ENCODE data around the gene KRTAP5-4. TPM values are rescaled to one million over a fixed set of nuclear protein-coding genes. Genes with fewer than 3 reads are reported as not detected.
A peak's percentile ranks its signal among the peaks of the same experiment; 100 is the strongest.
"Not testable (repeated sequence)": the region's sequence is repeated elsewhere in the genome, so short reads cannot be mapped to it uniquely, and the experiment has no call there.

Gene KRTAP5-4
- total RNA-seq, 5 donors from 2014 or later (not counting 1 experiment from before 2014, with no cell fraction given): not detected

GRCh38 chr11:1667906-1668305 lies 46.0 kb upstream of the KRTAP5-4 start:
- ATAC-seq (replicated peaks in 1 of 4) (no peak), DNase-seq (no peak)
- Mint-ChIP-seq H3K4me3 (no peak overlapping the region), H3K27me3 (peaks cover 16 to 26% of the 10 kb centered on the region in 2 donors), H3K36me3 (no peaks in the 10 kb centered on the region), H3K9me3 (no peaks in the 10 kb centered on the region), H3K27ac (peak overlapping the region in 1 of 2 donors; percentile 46), H3K4me1 (peaks cover 0 to 4% (median 2%) of the 10 kb centered on the region in 3 donors)
- Histone ChIP-seq H3K27me3 (replicated peaks in 1 of 2; ENCODE audit: control insufficient read depth in 2 of 2, extremely low read depth in 1 of 2, insufficient read depth in 2 of 2, low read length in 1 of 2) (peaks cover 0 to 40% of the 10 kb centered on the region in 2 experiments), H3K9me3 (no peaks in the 10 kb centered on the region), H3K4me1 (ENCODE audit: control insufficient read depth in 1 of 2, extremely low read depth in 1 of 2, insufficient read depth in 2 of 2, low read length in 2 of 2) (peaks cover 0 to 4% of the 10 kb centered on the region in 2 experiments), H3K27ac (ENCODE audit: low read length) (no peak overlapping the region), H3K4me3 (ENCODE audit: control insufficient read depth in 1 of 2, extremely low read depth in 1 of 2, low read length in 1 of 2) (no peak overlapping the region), H3K36me3 (ENCODE audit: control insufficient read depth in 2 of 2, extremely low read depth in 1 of 2, insufficient read depth in 1 of 2, low read length in 1 of 2) (no peaks in the 10 kb centered on the region)
- WGBS (ENCODE audit: insufficient coverage): 57% methylated on average over 15 of the region's 16 CpGs
- ChIA-PET CTCF (no interaction called here), POLR2A (no interaction called here)

GRCh38 chr11:1667121-1667850 lies 45.3 kb upstream of the KRTAP5-4 start:
- DNase-seq: no peak
- H3K36me3 Mint-ChIP-seq: no peaks in the 10 kb centered on the region
- ChIA-PET POLR2A (no interaction called here), CTCF (no interaction called here)
- ATAC-seq (replicated peaks in 1 of 4): no peak
- H3K9me3 Mint-ChIP-seq: no peaks in the 10 kb centered on the region
- Histone ChIP-seq H3K27ac (ENCODE audit: low read length) (no peak overlapping the region), H3K27me3 (replicated peaks in 1 of 2; ENCODE audit: control insufficient read depth in 2 of 2, extremely low read depth in 1 of 2, insufficient read depth in 2 of 2, low read length in 1 of 2) (peaks cover 0 to 41% of the 10 kb centered on the region in 2 experiments), H3K4me1 (ENCODE audit: control insufficient read depth in 1 of 2, extremely low read depth in 1 of 2, insufficient read depth in 2 of 2, low read length in 2 of 2) (peaks cover 0 to 5% of the 10 kb centered on the region in 2 experiments), H3K4me3 (ENCODE audit: control insufficient read depth in 1 of 2, extremely low read depth in 1 of 2, low read length in 1 of 2) (no peak overlapping the region), H3K36me3 (ENCODE audit: control insufficient read depth in 2 of 2, extremely low read depth in 1 of 2, insufficient read depth in 1 of 2, low read length in 1 of 2) (no peaks in the 10 kb centered on the region), H3K9me3 (no peaks in the 10 kb centered on the region)
- H3K4me3 Mint-ChIP-seq: no peak overlapping the region
- H3K4me1 Mint-ChIP-seq: peaks cover under 1 to 5% (median 2%) of the 10 kb centered on the region in 3 donors
- WGBS (ENCODE audit: insufficient coverage): 84% methylated on average over 11 of the region's 24 CpGs
- H3K27ac Mint-ChIP-seq: no peak overlapping the region
- peaks cover 16 to 29% of the 10 kb centered on the region in 2 donors for H3K27me3 Mint-ChIP-seq

GRCh38 chr11:1665313-1665712 lies 43.4 kb upstream of the KRTAP5-4 start:
- Mint-ChIP-seq H3K4me3 (no peak overlapping the region), H3K36me3 (no peaks in the 10 kb centered on the region), H3K9me3 (no peaks in the 10 kb centered on the region), H3K27me3 (peaks cover 19 to 37% of the 10 kb centered on the region in 2 donors), H3K27ac (no peak overlapping the region), H3K4me1 (peaks cover 2 to 9% (median 9%) of the 10 kb centered on the region in 3 donors)
- CTCF ChIA-PET: no interaction called here
- H3K9me3 ChIP-seq: no peaks in the 10 kb centered on the region
- DNase-seq (no peak), ATAC-seq (replicated peaks in 1 of 4) (no peak)
- peaks cover 0 to 45% of the 10 kb centered on the region in 2 experiments for H3K27me3 ChIP-seq (replicated peaks in 1 of 2; ENCODE audit: control insufficient read depth in 2 of 2, extremely low read depth in 1 of 2, insufficient read depth in 2 of 2, low read length in 1 of 2)
- POLR2A ChIA-PET: no interaction called here
- no peak overlapping the region for H3K27ac ChIP-seq (ENCODE audit: low read length)
- no peaks in the 10 kb centered on the region for H3K36me3 ChIP-seq (ENCODE audit: control insufficient read depth in 2 of 2, extremely low read depth in 1 of 2, insufficient read depth in 1 of 2, low read length in 1 of 2)
- WGBS (ENCODE audit: insufficient coverage): 80% methylated on average over 4 of the region's 8 CpGs
- H3K4me3 ChIP-seq (ENCODE audit: control insufficient read depth in 1 of 2, extremely low read depth in 1 of 2, low read length in 1 of 2): no peak overlapping the region
- peaks cover 0 to 21% of the 10 kb centered on the region in 2 experiments for H3K4me1 ChIP-seq (ENCODE audit: control insufficient read depth in 1 of 2, extremely low read depth in 1 of 2, insufficient read depth in 2 of 2, low read length in 2 of 2)

DNA sequence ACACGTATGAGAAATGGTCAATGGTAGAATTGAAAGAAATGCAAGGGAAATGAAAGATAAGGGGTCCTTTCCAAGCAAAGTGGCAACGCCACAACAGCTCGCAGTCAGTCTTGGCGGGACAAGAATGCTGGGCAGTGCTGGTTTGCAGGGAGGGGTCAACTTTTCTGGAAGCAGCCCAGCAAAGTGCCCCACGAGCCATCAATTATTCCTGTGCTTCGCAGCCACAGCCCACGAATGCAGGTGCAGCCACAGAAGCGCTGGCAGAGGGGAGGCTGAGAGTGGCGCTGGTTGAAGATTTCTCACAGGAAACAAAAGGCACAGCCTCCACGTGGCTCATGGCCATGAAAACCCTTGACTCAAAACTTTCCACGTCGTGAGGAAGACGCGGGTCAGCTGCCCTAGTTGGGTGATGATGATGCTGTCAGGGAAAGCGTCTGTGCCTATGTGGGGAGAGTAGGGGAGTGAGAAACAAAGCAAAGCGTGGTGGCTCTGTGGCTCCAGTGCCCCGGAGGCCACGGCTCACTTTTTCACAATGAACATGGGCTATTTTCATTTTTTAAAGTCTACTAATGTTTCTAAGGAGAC lies 40.9 kb upstream of the KRTAP5-4 start:
- POLR2A ChIA-PET; ATAC-seq (replicated peaks in 1 of 4); H3K27ac Mint-ChIP-seq; DNase-seq; H3K4me3 Mint-ChIP-seq; H3K36me3 ChIP-seq (ENCODE audit: control insufficient read depth in 2 of 2, extremely low read depth in 1 of 2, insufficient read depth in 1 of 2, low read length in 1 of 2); CTCF ChIA-PET; H3K27ac ChIP-seq (ENCODE audit: low read length); H3K36me3 Mint-ChIP-seq; H3K9me3 ChIP-seq; H3K9me3 Mint-ChIP-seq; H3K4me3 ChIP-seq (ENCODE audit: control insufficient read depth in 1 of 2, extremely low read depth in 1 of 2, low read length in 1 of 2): not testable (repeated sequence)
- 0% methylated on average over 2 of the region's 18 CpGs for WGBS (ENCODE audit: insufficient coverage)
- Histone ChIP-seq H3K4me1 (ENCODE audit: control insufficient read depth in 1 of 2, extremely low read depth in 1 of 2, insufficient read depth in 2 of 2, low read length in 2 of 2) (peaks cover 8 to 34% of the 10 kb centered on the region in 2 experiments), H3K27me3 (replicated peaks in 1 of 2; ENCODE audit: control insufficient read depth in 2 of 2, extremely low read depth in 1 of 2, insufficient read depth in 2 of 2, low read length in 1 of 2) (peaks cover 0 to 41% of the 10 kb centered on the region in 2 experiments)
- H3K27me3 Mint-ChIP-seq: peaks cover 14 to 41% of the 10 kb centered on the region in 2 donors
- H3K4me1 Mint-ChIP-seq: peaks cover 6 to 24% (median 19%) of the 10 kb centered on the region in 3 donors

GRCh38 chr11:1661454-1662269 lies 39.7 kb upstream of the KRTAP5-4 start:
- H3K36me3 Mint-ChIP-seq; ATAC-seq (replicated peaks in 1 of 4); H3K36me3 ChIP-seq (ENCODE audit: control insufficient read depth in 2 of 2, extremely low read depth in 1 of 2, insufficient read depth in 1 of 2, low read length in 1 of 2); H3K27ac Mint-ChIP-seq; DNase-seq; POLR2A ChIA-PET; CTCF ChIA-PET; H3K4me3 ChIP-seq (ENCODE audit: control insufficient read depth in 1 of 2, extremely low read depth in 1 of 2, low read length in 1 of 2); H3K27ac ChIP-seq (ENCODE audit: low read length); H3K9me3 Mint-ChIP-seq; H3K9me3 ChIP-seq: not testable (repeated sequence)
- Mint-ChIP-seq H3K4me3 (peak overlapping the region in 1 of 3 donors; percentile 16), H3K27me3 (peaks cover 14 to 43% of the 10 kb centered on the region in 2 donors), H3K4me1 (peaks cover 6 to 24% (median 19%) of the 10 kb centered on the region in 3 donors)
- Histone ChIP-seq H3K27me3 (replicated peaks in 1 of 2; ENCODE audit: control insufficient read depth in 2 of 2, extremely low read depth in 1 of 2, insufficient read depth in 2 of 2, low read length in 1 of 2) (peaks cover 0 to 40% of the 10 kb centered on the region in 2 experiments), H3K4me1 (ENCODE audit: control insufficient read depth in 1 of 2, extremely low read depth in 1 of 2, insufficient read depth in 2 of 2, low read length in 2 of 2) (peaks cover 8 to 34% of the 10 kb centered on the region in 2 experiments)
- 0% methylated on average over 4 of the region's 25 CpGs for WGBS (ENCODE audit: insufficient coverage)

DNA sequence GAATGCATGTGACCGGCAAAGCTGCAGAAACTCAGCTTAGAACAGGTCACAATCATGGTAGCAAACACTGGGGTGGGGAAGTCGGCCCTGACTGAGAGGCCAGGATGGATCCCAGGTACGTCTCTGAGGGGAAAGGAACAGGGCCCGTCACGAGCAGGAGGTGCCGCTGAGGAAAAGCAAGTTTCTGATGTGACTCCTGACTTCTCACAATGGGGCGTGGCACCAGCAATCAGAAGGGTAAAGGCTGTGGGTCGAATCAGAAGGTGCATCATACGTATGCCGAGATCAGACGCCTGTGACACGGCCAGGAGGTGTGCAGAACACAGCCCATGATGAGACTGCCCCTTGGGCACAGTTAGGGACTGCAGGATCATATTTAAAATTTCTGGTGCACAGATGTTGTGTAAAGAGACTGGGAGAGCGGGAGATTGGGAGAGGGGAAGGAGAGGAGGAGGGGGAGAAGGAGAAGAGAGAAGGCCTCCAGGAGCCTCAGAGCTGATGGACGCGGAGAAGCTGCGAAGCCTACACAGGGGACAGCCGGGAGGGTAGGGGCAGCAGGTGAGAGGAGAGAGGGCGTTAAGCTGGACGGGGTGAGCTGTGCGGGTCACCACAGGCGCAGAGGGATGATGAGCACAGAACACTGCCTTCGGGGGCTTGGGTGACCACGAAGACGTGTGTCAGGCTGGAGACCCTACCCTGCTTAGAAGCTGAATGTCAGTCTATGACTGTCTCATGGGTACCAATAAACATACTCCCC lies 38.4 kb upstream of the KRTAP5-4 start:
- no peaks in the 10 kb centered on the region for H3K36me3 Mint-ChIP-seq
- Histone ChIP-seq H3K9me3 (no peaks in the 10 kb centered on the region), H3K36me3 (ENCODE audit: control insufficient read depth in 2 of 2, extremely low read depth in 1 of 2, insufficient read depth in 1 of 2, low read length in 1 of 2) (no peaks in the 10 kb centered on the region), H3K27ac (ENCODE audit: low read length) (no peak overlapping the region), H3K4me3 (ENCODE audit: control insufficient read depth in 1 of 2, extremely low read depth in 1 of 2, low read length in 1 of 2) (no peak overlapping the region), H3K27me3 (replicated peaks in 1 of 2; ENCODE audit: control insufficient read depth in 2 of 2, extremely low read depth in 1 of 2, insufficient read depth in 2 of 2, low read length in 1 of 2) (peaks cover 0 to 51% of the 10 kb centered on the region in 2 experiments), H3K4me1 (ENCODE audit: control insufficient read depth in 1 of 2, extremely low read depth in 1 of 2, insufficient read depth in 2 of 2, low read length in 2 of 2) (peaks cover 8 to 34% of the 10 kb centered on the region in 2 experiments)
- H3K27me3 Mint-ChIP-seq: peaks cover 14 to 53% of the 10 kb centered on the region in 2 donors
- DNase-seq (no peak), ATAC-seq (replicated peaks in 1 of 4) (no peak)
- POLR2A ChIA-PET: no interaction called here
- H3K4me1 Mint-ChIP-seq: peaks cover 6 to 24% (median 19%) of the 10 kb centered on the region in 3 donors
- peak overlapping the region in 1 of 2 donors; percentile 28 for H3K27ac Mint-ChIP-seq
- WGBS (ENCODE audit: insufficient coverage): 89% methylated on average over 18 of the region's 24 CpGs
- no peaks in the 10 kb centered on the region for H3K9me3 Mint-ChIP-seq
- peak overlapping the region in 1 of 3 donors; percentile 53 for H3K4me3 Mint-ChIP-seq
- CTCF ChIA-PET: no interaction called here

All from T-cell (primary cell).